H1 (cell line): ENCODE data around the gene UCP1. TPM values are rescaled to one million over a fixed set of nuclear protein-coding genes. Genes with fewer than 3 reads are reported as not detected.

ENCODE experiments used
- CTCF ChIA-PET: fragments of 300-600 bp; sonication (Branson Sonifier 250); formaldehyde crosslinking; loops from one replicate; lab custom pipeline; 2021; ENCODE audit not compliant: partially characterized antibody; lab: Charles Lee
- POLR2A ChIA-PET: fragments of 300-600 bp; sonication (Branson Sonifier 250); formaldehyde crosslinking; loops from one replicate; lab custom pipeline; 2021; ENCODE audit warnings: inconsistent platforms; ENCODE audit not compliant: partially characterized antibody; lab: Charles Lee
- DNase-seq, 2 experiments: peaks; one replicate each; pipeline versions ENCODE4 v3.0.0 to v3.0.0-alpha.2; 2010 to 2022; ENCODE audit warnings: low spot score in 2 of 2, low read depth in 1 of 2, mixed read lengths in 1 of 2
- FAIRE-seq: peaks from 2 replicates; lab custom pipeline; 2011; peaks lifted over from hg19 to GRCh38; lab: Jason Lieb, UNC
- H2AFZ ChIP-seq: 2 replicates; pipeline ENCODE4 v1.8.1; 2012; ENCODE audit warnings: low read length, inconsistent platforms
- H2AK5ac ChIP-seq: 2 replicates; pipeline ENCODE4 v1.6.1; 2013; ENCODE audit warnings: low read depth, low read length
- H2BK120ac ChIP-seq: replicated peaks from 2 replicates; pipeline ENCODE3; 2013; ENCODE audit warnings: low read depth, low read length, inconsistent platforms
- H2BK12ac ChIP-seq: 2 replicates; pipeline ENCODE4 v1.6.1; 2013; ENCODE audit warnings: low read depth, low read length
- H2BK15ac ChIP-seq: 2 replicates; pipeline ENCODE4 v1.6.1; 2013; ENCODE audit warnings: low read length
- H2BK20ac ChIP-seq: 2 replicates; pipeline ENCODE4 v1.6.1; 2013; ENCODE audit warnings: low read length
- H2BK5ac ChIP-seq: 2 replicates; pipeline ENCODE4 v1.6.1; 2013; ENCODE audit warnings: low read depth, low read length
- H3K14ac ChIP-seq: 2 replicates; pipeline ENCODE4 v1.6.1; 2013; ENCODE audit warnings: inconsistent platforms; ENCODE audit not compliant: insufficient read length
- H3K18ac ChIP-seq: 2 replicates; pipeline ENCODE4 v1.6.1; 2013; ENCODE audit warnings: low read length; ENCODE audit errors: extremely low read depth
- H3K23ac ChIP-seq: 2 replicates; pipeline ENCODE4 v1.6.1; 2013; ENCODE audit warnings: inconsistent platforms; ENCODE audit not compliant: insufficient read length
- H3K23me2 ChIP-seq: 2 replicates; pipeline ENCODE4 v1.6.1; 2013; ENCODE audit warnings: low read depth, low read length
- H3K27ac ChIP-seq: 2 replicates; pipeline ENCODE4 v1.6.1; 2011; ENCODE audit warnings: low read depth, low read length, inconsistent platforms
- H3K27me3 ChIP-seq, 4 experiments: replicated peaks in 1 of 4; 1 replicate in 1 of 4; 2 replicates in 3 of 4; pipeline versions ENCODE4 v1.6.1 to v1.8.1; 2011 to 2013; ENCODE audit warnings: low read length in 3 of 4, mild to moderate bottlenecking in 3 of 4, inconsistent platforms in 2 of 4, mixed read lengths in 2 of 4, moderate library complexity in 1 of 4; ENCODE audit not compliant: control insufficient read depth in 3 of 4, insufficient read depth in 3 of 4; ENCODE audit errors: extremely low read depth in 1 of 4
- H3K36me3 ChIP-seq, 4 experiments: 2 replicates each; pipeline versions ENCODE4 v1.6.1 to v1.8.1; 2011 to 2013; ENCODE audit warnings: mild to moderate bottlenecking in 4 of 4, low read length in 3 of 4, moderate library complexity in 2 of 4, control low read depth in 1 of 4, inconsistent platforms in 1 of 4; ENCODE audit not compliant: insufficient read depth in 4 of 4, control insufficient read depth in 2 of 4
- H3K4ac ChIP-seq: replicated peaks from 2 replicates; pipeline ENCODE3; 2013; ENCODE audit warnings: low read length, low read depth, mixed read lengths, inconsistent platforms; ENCODE audit not compliant: insufficient read length
- H3K4me1 ChIP-seq, 4 experiments: replicated peaks in 1 of 4; 1 replicate in 1 of 4; 2 replicates in 3 of 4; pipeline versions ENCODE4 v1.6.1 to v1.8.1; 2011 to 2013; ENCODE audit warnings: low read length in 3 of 4, inconsistent platforms in 2 of 4, mixed read lengths in 1 of 4; ENCODE audit not compliant: insufficient read depth in 4 of 4, control insufficient read depth in 3 of 4
- H3K4me2 ChIP-seq, 2 experiments: 2 replicates each; pipeline versions ENCODE4 v1.6.1 to v1.8.1; 2011 to 2013; ENCODE audit warnings: low read depth in 2 of 2, low read length in 2 of 2, control low read depth in 1 of 2, inconsistent platforms in 1 of 2, mild to moderate bottlenecking in 1 of 2; ENCODE audit not compliant: insufficient read depth in 1 of 2
- H3K4me3 ChIP-seq, 4 experiments: fragments of 200-600, 300-600 bp in 1 of 4; sonication (generic), shearing (Covaris generic), sonication (Bioruptor Twin) in 1 of 4; 2 replicates each; pipeline versions ENCODE4 v1.5.1 to v1.8.1; 2011 to 2016; ENCODE audit warnings: low read length in 4 of 4, low read depth in 3 of 4, control low read depth in 2 of 4, inconsistent platforms in 2 of 4, mild to moderate bottlenecking in 2 of 4, mixed read lengths in 1 of 4, moderate library complexity in 1 of 4; ENCODE audit not compliant: insufficient read depth in 2 of 4; ENCODE audit errors: extremely low read depth in 1 of 4
- H3K56ac ChIP-seq: replicated peaks from 2 replicates; pipeline ENCODE3; 2013; ENCODE audit warnings: low read depth, mild to moderate bottlenecking, mixed read lengths, low read length, inconsistent platforms; ENCODE audit not compliant: insufficient read length
- H3K79me1 ChIP-seq: 2 replicates; pipeline ENCODE4 v1.6.1; 2013; ENCODE audit warnings: low read depth, low read length, control low read depth
- H3K79me2 ChIP-seq, 2 experiments: 2 replicates each; pipeline versions ENCODE4 v1.6.1 to v1.8.1; 2012 to 2013; ENCODE audit warnings: low read length in 2 of 2, mild to moderate bottlenecking in 2 of 2, inconsistent platforms in 1 of 2; ENCODE audit not compliant: insufficient read depth in 2 of 2, control insufficient read depth in 1 of 2
- H3K9ac ChIP-seq, 4 experiments: replicated peaks in 1 of 4; 1 replicate in 1 of 4; 2 replicates in 3 of 4; pipeline versions ENCODE4 v1.6.1 to v1.8.1; 2011 to 2013; ENCODE audit warnings: low read depth in 3 of 4, low read length in 3 of 4, control low read depth in 2 of 4, mild to moderate bottlenecking in 2 of 4, moderate library complexity in 2 of 4, inconsistent platforms in 1 of 4; ENCODE audit errors: extremely low read depth in 1 of 4
- H3K9me3 ChIP-seq, 2 experiments: 2 replicates each; pipeline versions ENCODE4 v1.6.1 to v1.8.1; 2012 to 2013; ENCODE audit warnings: mild to moderate bottlenecking in 2 of 2, moderate library complexity in 2 of 2, control low read depth in 1 of 2, inconsistent platforms in 1 of 2, low read depth in 1 of 2, low read length in 1 of 2, mixed read lengths in 1 of 2; ENCODE audit not compliant: insufficient read depth in 2 of 2
- H4K20me1 ChIP-seq, 2 experiments: replicated peaks in 1 of 2; 2 replicates each; pipeline versions ENCODE3 to v1.8.1; 2011 to 2013; ENCODE audit warnings: inconsistent platforms in 2 of 2, low read length in 2 of 2, mild to moderate bottlenecking in 1 of 2; ENCODE audit not compliant: insufficient read depth in 2 of 2, control insufficient read depth in 1 of 2
- H4K5ac ChIP-seq: 2 replicates; pipeline ENCODE4 v1.6.1; 2013; ENCODE audit warnings: low read length, low read depth, mixed read lengths, inconsistent platforms; ENCODE audit not compliant: insufficient read length
- H4K8ac ChIP-seq: 2 replicates; pipeline ENCODE4 v1.8.0; 2013; ENCODE audit warnings: mild to moderate bottlenecking, moderate library complexity, low read length, inconsistent platforms; ENCODE audit not compliant: insufficient read depth; ENCODE audit errors: extremely low read depth
- H4K91ac ChIP-seq: replicated peaks from 2 replicates; pipeline ENCODE3; 2013; ENCODE audit warnings: low read length, mixed read lengths, inconsistent platforms; ENCODE audit not compliant: insufficient read length
- SIX5 ChIP-seq: IDR thresholded peaks from 2 replicates; pipeline ENCODE4 v1.6.1; 2011; ENCODE audit warnings: mild to moderate bottlenecking, low read depth, low read length
- WGBS, 2 experiments: shearing (Covaris generic) in 1 of 2; methylation state at CpG; one replicate each; pipeline versions ENCODE4 v1.1.6 to v1.1.7; 2013 to 2015; ENCODE audit warnings: low lambda C conversion rate in 2 of 2, mixed read lengths in 2 of 2, inconsistent platforms in 1 of 2, low coverage in 1 of 2, missing lambda C conversion rate in 1 of 2; ENCODE audit not compliant: insufficient replicate concordance in 2 of 2, insufficient coverage in 1 of 2, insufficient read length in 1 of 2; ENCODE audit errors: extremely low coverage in 1 of 2, missing lambda C conversion rate in 1 of 2; 5-methylcytosine and 5-hydroxymethylcytosine counted together
- polyA plus RNA-seq, 7 experiments: library from polyadenylated mRNA; depleted of rRNA in 3 of 7; stranded (reverse) in 5 of 7; unstranded in 2 of 7; fragments of >200 nt in 5 of 7; fragments of 200-250 nt in 2 of 7; gene quantifications; 1 replicate in 5 of 7; 2 replicates in 1 of 7; 4 replicates in 1 of 7; pipeline versions ENCODE4 v1.2.1 to v1.2.3, GENCODE V29; 2011 to 2013; ENCODE audit warnings: missing spikeins in 2 of 7, mixed read lengths in 2 of 7
- total RNA-seq: library from RNA; stranded (reverse); fragmentation: NEBNext Ultra II Directional; extraction: Animal tissue kit (Norgen Biotek cat#: 25700); gene quantifications from 2 replicates; pipeline ENCODE4 v1.2.1, GENCODE V29; 2021

UCP1 gene
- total and polyA plus RNA-seq, 2 of the 8 experiments (the other 6 are each of a cell fraction or from before 2014, with no cell fraction given) = 0.20 to 0.44 TPM

DNA sequence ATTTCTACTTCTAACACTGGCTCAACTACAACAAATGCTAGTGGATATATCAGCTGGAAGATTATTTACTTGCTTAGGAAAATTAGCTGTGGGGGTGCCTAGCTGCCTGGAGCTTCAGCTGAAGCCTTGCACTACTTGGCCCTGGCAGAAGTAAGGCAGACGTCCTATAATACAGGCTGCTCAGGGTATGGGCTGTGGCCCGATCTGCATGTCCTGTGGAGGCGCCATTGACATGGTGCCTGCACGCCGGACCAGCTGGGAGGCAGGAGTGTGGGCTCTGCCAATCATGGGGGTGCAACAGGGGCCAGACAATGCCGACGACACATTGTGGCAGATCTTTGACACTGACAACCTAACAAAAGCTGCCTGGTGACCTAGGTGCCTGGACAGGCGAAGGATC lies 31.6 kb upstream of the UCP1 start:
- Histone ChIP-seq H2BK12ac (no peak overlapping the region), H4K8ac (no peak overlapping the region), H3K9me3 (no peaks in the 10 kb centered on the region), H3K4me1 (no peaks in the 10 kb centered on the region), H3K27ac (no peak overlapping the region), H3K18ac (no peak overlapping the region), H3K23me2 (no peaks in the 10 kb centered on the region), H3K56ac (no peak overlapping the region), H2BK20ac (no peak overlapping the region), H3K14ac (no peak overlapping the region), H2AFZ (no peak overlapping the region), H4K5ac (no peak overlapping the region), H3K79me2 (no peaks in the 10 kb centered on the region), H3K23ac (no peak overlapping the region), H3K4me3 (no peak overlapping the region), H3K36me3 (no peaks in the 10 kb centered on the region), H3K4me2 (no peak overlapping the region), H2BK15ac (no peak overlapping the region), H3K9ac (no peak overlapping the region), H3K4ac (no peak overlapping the region), H4K91ac (no peak overlapping the region), H2BK120ac (no peak overlapping the region), H2AK5ac (no peak overlapping the region), H3K27me3 (no peaks in the 10 kb centered on the region), H3K79me1 (no peaks in the 10 kb centered on the region; the same call in 1 of the 2 replicates), H4K20me1 (no peaks in the 10 kb centered on the region), H2BK5ac (no peak overlapping the region)
- no peak for FAIRE-seq
- DNase-seq = no peak
- WGBS, 2 experiments = 87% methylated on average over 8 of the region's 8 CpGs; no CpG with 5 or more reads in 1 of the 2 experiments
- ChIA-PET POLR2A (no interaction called here), CTCF (interaction anchor here (1.1 to 2.3 kb wide), 6 partner anchors 9 to 241 kb away, joined by 4 to 9 read pairs (median 4); no protein-coding TSS in a partner anchor)
- no peak for TF ChIP-seq SIX5
